PC-3 (cell line): ENCODE data around the gene RAPGEF4. TPM values are rescaled to one million over a fixed set of nuclear protein-coding genes. Genes with fewer than 3 reads are reported as not detected.

Source experiments
- ATAC-seq: fragments of 200-7000 bp; cut with Tn5 transposase; 2 replicates; pipeline ENCODE4 v1.9.1; 2020; ENCODE audit warnings: mild to moderate bottlenecking, moderate library complexity
- BruUV-seq: library from RNA; stranded (reverse); fragments of 400-500 nt; replicated peaks from 2 replicates; lab custom pipeline; 2021; lab: Mats Ljungman, UMichigan
- CTCF ChIA-PET: fragments of 300-600 bp; sonication (Branson Sonifier 250); formaldehyde crosslinking; loops from one replicate; lab custom pipeline; 2022; ENCODE audit warnings: antibody characterized with exemption; lab: Charles Lee
- POLR2A ChIA-PET: fragments of 300-600 bp; sonication (Branson Sonifier 250); formaldehyde crosslinking; loops from one replicate; lab custom pipeline; 2022; ENCODE audit warnings: antibody characterized with exemption; ENCODE audit not compliant: unreplicated experiment; lab: Charles Lee
- DNase-seq: peaks from one replicate; pipeline ENCODE4 v3.0.0-alpha.2; 2015
- H2AFZ ChIP-seq: fragments of 300-600 bp; sonication (generic); 2 replicates; pipeline ENCODE4 v1.6.0; 2016; ENCODE audit warnings: antibody characterized with exemption, low read length
- H3F3A ChIP-seq: fragments of 300-600 bp; sonication (generic); one replicate; pipeline ENCODE4 v1.6.0; 2017; ENCODE audit warnings: antibody characterized with exemption, low read length, control low read depth, mild to moderate bottlenecking; ENCODE audit not compliant: unreplicated experiment
- H3K27ac ChIP-seq: fragments of 300-600 bp; sonication (generic); 2 replicates; pipeline ENCODE4 v1.5.1; 2016; ENCODE audit warnings: mild to moderate bottlenecking, low read length
- H3K27me3 ChIP-seq: fragments of 300-600 bp; sonication (generic); 2 replicates; pipeline ENCODE4 v1.6.1; 2016; ENCODE audit warnings: low read length, mixed read lengths
- H3K36me3 ChIP-seq: fragments of 300-600 bp; sonication (generic); 2 replicates; pipeline ENCODE4 v1.6.1; 2016; ENCODE audit warnings: low read depth, mixed run types, low read length, mixed read lengths
- H3K4me1 ChIP-seq: fragments of 300-600 bp; sonication (generic); 2 replicates; pipeline ENCODE4 v1.5.1; 2016; ENCODE audit warnings: low read length; ENCODE audit not compliant: insufficient read depth
- H3K4me2 ChIP-seq: fragments of 300-600 bp; sonication (generic); 2 replicates; pipeline ENCODE4 v1.6.0; 2016; ENCODE audit warnings: low read length
- H3K4me3 ChIP-seq: fragments of 300-600 bp; sonication (generic); 2 replicates; pipeline ENCODE4 v1.5.1; 2016; ENCODE audit warnings: mild to moderate bottlenecking, low read length, mixed read lengths
- H3K79me2 ChIP-seq: fragments of 300-600 bp; sonication (generic); 2 replicates; pipeline ENCODE4 v1.6.1; 2017; ENCODE audit warnings: low read length, mixed read lengths
- H3K9ac ChIP-seq: fragments of 300-600 bp; sonication (generic); 2 replicates; pipeline ENCODE4 v1.6.0; 2016; ENCODE audit warnings: mild to moderate bottlenecking, low read length
- H3K9me2 ChIP-seq: fragments of 300-600 bp; sonication (generic); replicated peaks from 2 replicates; pipeline ENCODE4 v1.6.1; 2016; ENCODE audit warnings: mixed run types, low read length, mixed read lengths
- H3K9me3 ChIP-seq: fragments of 300-600 bp; sonication (generic); 2 replicates; pipeline ENCODE4 v1.6.1; 2016; ENCODE audit warnings: low read length, mixed read lengths
- H4K20me1 ChIP-seq: fragments of 300-600 bp; sonication (generic); 2 replicates; pipeline ENCODE4 v1.6.1; 2016; ENCODE audit warnings: low read length, mixed read lengths
- CTCF ChIP-seq: fragments of 300-600 bp; sonication (generic); conservative IDR thresholded peaks from 2 replicates; pipeline ENCODE4 v1.5.1; 2017; ENCODE audit warnings: antibody characterized with exemption, low read depth, mild to moderate bottlenecking, low read length
- EZH2 ChIP-seq: fragments of 300-600 bp; sonication (generic); IDR thresholded peaks from one replicate; pipeline ENCODE4 v1.6.1; 2017; ENCODE audit warnings: antibody characterized with exemption, mild to moderate bottlenecking, low read length; ENCODE audit not compliant: unreplicated experiment
- EZH2phosphoT487 ChIP-seq: fragments of 300-600 bp; sonication (generic); IDR thresholded peaks from 2 replicates; pipeline ENCODE4 v1.6.1; 2018; ENCODE audit warnings: mild to moderate bottlenecking, antibody characterized with exemption, low read length, borderline replicate concordance
- intact Hi-C: fragments of 100-400 bp; cut with micrococcal nuclease; formaldehyde crosslinking; loops from 2 replicates; pipeline ENCODE4 v1.9.0; 2023
- total RNA-seq: library from RNA; depleted of rRNA; stranded (reverse); fragments of >200 nt; gene quantifications from 2 replicates; pipeline ENCODE4 v1.2.3, GENCODE V29; 2014

Gene RAPGEF4
- total RNA-seq, 1 experiment from 2014 or later, result 0.87 TPM

GRCh38 chr2:172865422-172865821, 129.8 kb downstream of the RAPGEF4 start:
- CTCF ChIA-PET, result interaction anchor here (0.5 to 1.2 kb wide), 5 partner anchors 16 to 122 kb away, joined by 4 to 20 read pairs (median 5); no protein-coding TSS in a partner anchor
- Histone ChIP-seq H3K27ac (no peak overlapping the region), H2AFZ (no peak overlapping the region), H3K4me3 (no peak overlapping the region), H3K4me2 (no peak overlapping the region), H3K27me3 (no peaks in the 10 kb centered on the region), H3K9me2 (no peaks in the 10 kb centered on the region), H3K9ac (no peak overlapping the region), H3K79me2 (no peaks in the 10 kb centered on the region), H3K36me3 (no peaks in the 10 kb centered on the region), H3K4me1 (peaks cover 12% of the 10 kb centered on the region), H3F3A (no peaks in the 10 kb centered on the region), H3K9me3 (no peaks in the 10 kb centered on the region), H4K20me1 (no peaks in the 10 kb centered on the region)
- no TSS peak for BruUV-seq
- POLR2A ChIA-PET, result interaction anchor here (0.5 kb wide), 1 partner anchor 42 kb away, joined by 3 read pairs; no protein-coding TSS in a partner anchor
- no peak for TF ChIP-seq EZH2
- no peak for TF ChIP-seq EZH2phosphoT487
- peak; percentile 64 for TF ChIP-seq CTCF
- intact Hi-C loops, result loop anchor here (2.0 kb wide), 1 partner anchor 53 kb away; no protein-coding TSS in a partner anchor
- ATAC-seq (no peak), DNase-seq (peak; percentile 39)

GRCh38 chr2:172869861-172870260, 134.2 kb downstream of the RAPGEF4 start:
- Histone ChIP-seq H4K20me1 (no peaks in the 10 kb centered on the region), H3K9ac (no peak overlapping the region), H3K4me2 (peak overlapping the region; percentile 40), H2AFZ (0 out of 2 replicates have a peak overlapping the region, but pooled peaks have one; percentile 36), H3K9me2 (no peaks in the 10 kb centered on the region), H3K27ac (no peak overlapping the region), H3K4me1 (peaks cover 11% of the 10 kb centered on the region), H3K27me3 (no peaks in the 10 kb centered on the region), H3K79me2 (no peaks in the 10 kb centered on the region), H3F3A (no peaks in the 10 kb centered on the region), H3K9me3 (no peaks in the 10 kb centered on the region), H3K36me3 (no peaks in the 10 kb centered on the region), H3K4me3 (no peak overlapping the region)
- TF ChIP-seq CTCF (no peak), EZH2 (no peak), EZH2phosphoT487 (no peak)
- intact Hi-C loops, result no loop called here
- ChIA-PET CTCF (no interaction called here), POLR2A (no interaction called here)
- DNase-seq (peak; percentile 60), ATAC-seq (peak; percentile 96)
- no TSS peak for BruUV-seq

- H4K20me1 ChIP-seq, result no peaks in the 10 kb centered on the region
- H3K79me2 ChIP-seq, result no peaks in the 10 kb centered on the region
- intact Hi-C loops, result no loop called here
- H3K4me2 ChIP-seq, result no peak overlapping the region
- H3K9ac ChIP-seq, result no peak overlapping the region
- H3F3A ChIP-seq, result no peaks in the 10 kb centered on the region
- no peaks in the 10 kb centered on the region for H3K36me3 ChIP-seq
- H3K27me3 ChIP-seq, result no peaks in the 10 kb centered on the region
- H3K4me1 ChIP-seq, result peaks cover 11% of the 10 kb centered on the region
- H3K4me3 ChIP-seq, result no peak overlapping the region
- BruUV-seq, result no TSS peak
- ATAC-seq, result no peak
- no peak overlapping the region for H3K27ac ChIP-seq
- TF ChIP-seq EZH2phosphoT487, result no peak
- TF ChIP-seq EZH2, result no peak
- TF ChIP-seq CTCF, result no peak
- POLR2A ChIA-PET, result no interaction called here
- no peak for DNase-seq
- no peak overlapping the region for H2AFZ ChIP-seq
- CTCF ChIA-PET, result no interaction called here
- no peaks in the 10 kb centered on the region for H3K9me2 ChIP-seq
- H3K9me3 ChIP-seq, result no peaks in the 10 kb centered on the region
These were observed 134.8 kb downstream of the RAPGEF4 start for GRCh38 chr2:172870396-172870795.
